Neural cell (in vitro differentiated cells): ENCODE measurements around the gene ALDH1A1. TPM values are rescaled to one million over a fixed set of nuclear protein-coding genes. Genes with fewer than 3 reads are reported as not detected.

ENCODE experiments used
- H2AFZ ChIP-seq: fragments of 200-600, 300-800 bp; sonication (generic), shearing (Covaris generic); 2 replicates; pipeline ENCODE4 v1.6.0; 2014; ENCODE audit warnings: low read depth, mild to moderate bottlenecking, antibody characterized with exemption, low read length, moderate library complexity
- H3F3A ChIP-seq: fragments of 200-600 bp; shearing (Covaris generic); 2 replicates; pipeline ENCODE4 v1.6.1; 2016; ENCODE audit warnings: mild to moderate bottlenecking, moderate library complexity, mixed read lengths, antibody characterized with exemption, low read length; ENCODE audit not compliant: insufficient read depth, poor library complexity, severe bottlenecking
- H3K27ac ChIP-seq: fragments of 200-600, 300-800 bp; sonication (generic), shearing (Covaris generic); 2 replicates; pipeline ENCODE4 v1.5.1; 2014; ENCODE audit warnings: mild to moderate bottlenecking, low read length, moderate library complexity
- H3K27me3 ChIP-seq: fragments of 300-800, 200-600 bp; sonication (generic), shearing (Covaris generic); 2 replicates; pipeline ENCODE4 v1.6.0; 2014; ENCODE audit warnings: mild to moderate bottlenecking, low read depth, low read length, moderate library complexity; ENCODE audit not compliant: insufficient read depth
- H3K36me3 ChIP-seq: fragments of 300-800, 200-600 bp; sonication (generic), shearing (Covaris generic); 2 replicates; pipeline ENCODE4 v1.5.1; 2014; ENCODE audit warnings: mild to moderate bottlenecking, antibody characterized with exemption, low read length, moderate library complexity; ENCODE audit not compliant: insufficient read depth
- H3K4me2 ChIP-seq: fragments of 300-800, 200-600 bp; sonication (generic), shearing (Covaris generic); 2 replicates; pipeline ENCODE4 v1.6.0; 2014; ENCODE audit warnings: mild to moderate bottlenecking, low read length
- H3K4me3 ChIP-seq: fragments of 300-800, 200-600 bp; sonication (generic), shearing (Covaris generic); 2 replicates; pipeline ENCODE4 v1.5.1; 2014; ENCODE audit warnings: mild to moderate bottlenecking, low read length, moderate library complexity
- H3K79me2 ChIP-seq: fragments of 200-600 bp; shearing (Covaris generic); replicated peaks from 2 replicates; pipeline ENCODE4 v1.6.0; 2014; ENCODE audit warnings: mild to moderate bottlenecking, low read length, moderate library complexity; ENCODE audit not compliant: insufficient read depth
- H3K9ac ChIP-seq: fragments of 300-800, 200-600 bp; sonication (generic), shearing (Covaris generic); 2 replicates; pipeline ENCODE4 v1.6.1; 2016; ENCODE audit warnings: mild to moderate bottlenecking, low read length, mixed read lengths
- H3K9me2 ChIP-seq: fragments of 200-600 bp; shearing (Covaris generic); 2 replicates; pipeline ENCODE4 v1.6.1; 2016; ENCODE audit warnings: mild to moderate bottlenecking, low read length, mixed read lengths; ENCODE audit not compliant: insufficient read depth
- H3K9me3 ChIP-seq: fragments of 200-600, 300-800 bp; sonication (generic), shearing (Covaris generic); 2 replicates; pipeline ENCODE4 v1.6.1; 2016; ENCODE audit warnings: mild to moderate bottlenecking, mixed run types, low read length, moderate library complexity, mixed read lengths
- H4K20me1 ChIP-seq: fragments of 200-600 bp; shearing (Covaris generic); 2 replicates; pipeline ENCODE4 v1.6.1; 2016; ENCODE audit warnings: mild to moderate bottlenecking, mixed run types; ENCODE audit not compliant: insufficient read depth
- EP300 ChIP-seq: fragments of 450-650 bp; conservative IDR thresholded peaks from 2 replicates; pipeline ENCODE4 v1.6.1; 2014; ENCODE audit warnings: antibody characterized with exemption, mild to moderate bottlenecking, moderate library complexity; ENCODE audit not compliant: poor library complexity, severe bottlenecking
- EZH2 ChIP-seq: fragments of 200-600, 300-800 bp; shearing (Covaris generic), sonication (generic); IDR thresholded peaks from 2 replicates; pipeline ENCODE4 v1.6.1; 2014; ENCODE audit warnings: antibody characterized with exemption, low read length, borderline replicate concordance, mild to moderate bottlenecking; ENCODE audit not compliant: insufficient read depth, poor library complexity, severe bottlenecking
- MXI1 ChIP-seq: fragments of 450-650 bp; conservative IDR thresholded peaks from 2 replicates; pipeline ENCODE4 v1.6.1; 2014; ENCODE audit warnings: antibody characterized with exemption, mild to moderate bottlenecking; ENCODE audit not compliant: poor library complexity, severe bottlenecking
- POLR2AphosphoS5 ChIP-seq: IDR thresholded peaks from 2 replicates; pipeline ENCODE4 v1.6.1; 2012
- RAD21 ChIP-seq: fragments of 450-650 bp; conservative IDR thresholded peaks from 2 replicates; pipeline ENCODE4 v1.6.1; 2014; ENCODE audit warnings: antibody characterized with exemption, mild to moderate bottlenecking, moderate library complexity
- SMC3 ChIP-seq: fragments of 450-650 bp; conservative IDR thresholded peaks from 2 replicates; pipeline ENCODE4 v1.6.1; 2014; ENCODE audit warnings: antibody characterized with exemption, mild to moderate bottlenecking, moderate library complexity; ENCODE audit not compliant: poor library complexity
- TAF1 ChIP-seq: IDR thresholded peaks from 2 replicates; pipeline ENCODE4 v1.6.1; 2012; ENCODE audit warnings: low read depth
- polyA plus RNA-seq: library from polyadenylated mRNA; depleted of rRNA; stranded (reverse); fragments of >200 nt; gene quantifications from 2 replicates; pipeline ENCODE4 v1.2.3, GENCODE V29; 2014
- TF ChIP-seq, protein P1 (sequence below): IDR thresholded peaks from 2 replicates; pipeline ENCODE4 v1.6.1; 2012; ENCODE audit warnings: borderline replicate concordance
- TF ChIP-seq, protein P2 (sequence below): fragments of 450-650 bp; IDR thresholded peaks from 2 replicates; pipeline ENCODE4 v1.5.1; 2014; ENCODE audit warnings: antibody characterized with exemption, mild to moderate bottlenecking, moderate library complexity; ENCODE audit not compliant: poor library complexity, severe bottlenecking

Gene ALDH1A1
- polyA plus RNA-seq, 1 donor from 2014 or later = not detected

DNA sequence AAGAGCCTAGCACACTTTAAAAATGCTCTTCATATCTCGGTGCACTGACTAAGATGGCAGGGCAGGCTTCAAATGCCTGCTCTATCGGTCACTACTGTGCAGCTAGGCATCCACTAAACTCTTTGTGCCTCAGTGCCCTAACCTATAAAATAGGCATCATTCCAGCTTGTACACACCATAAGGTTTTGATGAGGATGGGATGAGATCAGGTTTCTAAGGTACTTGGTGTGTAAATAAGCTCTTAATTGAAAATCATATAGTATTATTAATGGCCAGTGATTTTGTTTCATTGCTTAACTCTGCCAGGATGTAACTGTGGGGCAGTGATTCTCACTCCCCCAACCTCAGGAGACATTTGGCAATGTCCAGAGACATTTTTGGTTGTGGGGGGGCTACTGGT, 78.5 kb downstream of the ALDH1A1 start:
- no peaks in the 10 kb centered on the region for H3F3A ChIP-seq
- no peaks in the 10 kb centered on the region for H3K9me2 ChIP-seq
- H3K36me3 ChIP-seq = no peaks in the 10 kb centered on the region
- no peaks in the 10 kb centered on the region for H3K79me2 ChIP-seq
- no peak overlapping the region for H3K4me2 ChIP-seq
- no peak overlapping the region for H3K27ac ChIP-seq
- TF ChIP-seq EZH2 = no peak
- TF ChIP-seq POLR2AphosphoS5 = no peak
- TF ChIP-seq, protein P1, sequence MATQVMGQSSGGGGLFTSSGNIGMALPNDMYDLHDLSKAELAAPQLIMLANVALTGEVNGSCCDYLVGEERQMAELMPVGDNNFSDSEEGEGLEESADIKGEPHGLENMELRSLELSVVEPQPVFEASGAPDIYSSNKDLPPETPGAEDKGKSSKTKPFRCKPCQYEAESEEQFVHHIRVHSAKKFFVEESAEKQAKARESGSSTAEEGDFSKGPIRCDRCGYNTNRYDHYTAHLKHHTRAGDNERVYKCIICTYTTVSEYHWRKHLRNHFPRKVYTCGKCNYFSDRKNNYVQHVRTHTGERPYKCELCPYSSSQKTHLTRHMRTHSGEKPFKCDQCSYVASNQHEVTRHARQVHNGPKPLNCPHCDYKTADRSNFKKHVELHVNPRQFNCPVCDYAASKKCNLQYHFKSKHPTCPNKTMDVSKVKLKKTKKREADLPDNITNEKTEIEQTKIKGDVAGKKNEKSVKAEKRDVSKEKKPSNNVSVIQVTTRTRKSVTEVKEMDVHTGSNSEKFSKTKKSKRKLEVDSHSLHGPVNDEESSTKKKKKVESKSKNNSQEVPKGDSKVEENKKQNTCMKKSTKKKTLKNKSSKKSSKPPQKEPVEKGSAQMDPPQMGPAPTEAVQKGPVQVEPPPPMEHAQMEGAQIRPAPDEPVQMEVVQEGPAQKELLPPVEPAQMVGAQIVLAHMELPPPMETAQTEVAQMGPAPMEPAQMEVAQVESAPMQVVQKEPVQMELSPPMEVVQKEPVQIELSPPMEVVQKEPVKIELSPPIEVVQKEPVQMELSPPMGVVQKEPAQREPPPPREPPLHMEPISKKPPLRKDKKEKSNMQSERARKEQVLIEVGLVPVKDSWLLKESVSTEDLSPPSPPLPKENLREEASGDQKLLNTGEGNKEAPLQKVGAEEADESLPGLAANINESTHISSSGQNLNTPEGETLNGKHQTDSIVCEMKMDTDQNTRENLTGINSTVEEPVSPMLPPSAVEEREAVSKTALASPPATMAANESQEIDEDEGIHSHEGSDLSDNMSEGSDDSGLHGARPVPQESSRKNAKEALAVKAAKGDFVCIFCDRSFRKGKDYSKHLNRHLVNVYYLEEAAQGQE = no peak
- TF ChIP-seq TAF1 = no peak
- no peak for TF ChIP-seq MXI1
- no peak for TF ChIP-seq EP300
- TF ChIP-seq SMC3 = no peak
- TF ChIP-seq, protein P2, sequence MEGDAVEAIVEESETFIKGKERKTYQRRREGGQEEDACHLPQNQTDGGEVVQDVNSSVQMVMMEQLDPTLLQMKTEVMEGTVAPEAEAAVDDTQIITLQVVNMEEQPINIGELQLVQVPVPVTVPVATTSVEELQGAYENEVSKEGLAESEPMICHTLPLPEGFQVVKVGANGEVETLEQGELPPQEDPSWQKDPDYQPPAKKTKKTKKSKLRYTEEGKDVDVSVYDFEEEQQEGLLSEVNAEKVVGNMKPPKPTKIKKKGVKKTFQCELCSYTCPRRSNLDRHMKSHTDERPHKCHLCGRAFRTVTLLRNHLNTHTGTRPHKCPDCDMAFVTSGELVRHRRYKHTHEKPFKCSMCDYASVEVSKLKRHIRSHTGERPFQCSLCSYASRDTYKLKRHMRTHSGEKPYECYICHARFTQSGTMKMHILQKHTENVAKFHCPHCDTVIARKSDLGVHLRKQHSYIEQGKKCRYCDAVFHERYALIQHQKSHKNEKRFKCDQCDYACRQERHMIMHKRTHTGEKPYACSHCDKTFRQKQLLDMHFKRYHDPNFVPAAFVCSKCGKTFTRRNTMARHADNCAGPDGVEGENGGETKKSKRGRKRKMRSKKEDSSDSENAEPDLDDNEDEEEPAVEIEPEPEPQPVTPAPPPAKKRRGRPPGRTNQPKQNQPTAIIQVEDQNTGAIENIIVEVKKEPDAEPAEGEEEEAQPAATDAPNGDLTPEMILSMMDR = no peak
- TF ChIP-seq RAD21 = no peak
- no peak overlapping the region for H3K9ac ChIP-seq
- no peaks in the 10 kb centered on the region for H3K9me3 ChIP-seq
- H3K4me3 ChIP-seq = no peak overlapping the region
- no peaks in the 10 kb centered on the region for H3K27me3 ChIP-seq
- H2AFZ ChIP-seq = no peak overlapping the region
- no peaks in the 10 kb centered on the region for H4K20me1 ChIP-seq

DNA sequence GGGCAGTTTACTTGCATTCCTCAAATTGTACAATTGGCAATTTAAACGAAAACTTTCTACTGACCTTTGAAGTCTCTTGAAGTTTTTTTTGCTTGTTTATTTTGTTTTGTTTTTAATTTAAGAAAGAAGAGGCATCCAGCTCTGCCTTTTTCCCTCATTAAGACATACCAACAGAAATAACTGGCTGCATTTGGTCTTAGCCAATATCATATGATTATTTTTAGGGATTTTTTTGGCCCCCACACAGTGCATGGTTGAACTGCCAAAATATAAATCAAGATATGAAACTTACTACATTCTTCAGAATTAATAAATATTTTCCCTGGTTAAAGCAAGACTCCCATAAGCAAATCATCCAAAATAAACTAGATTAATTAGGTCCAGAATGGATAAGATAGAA, 79.4 kb downstream of the ALDH1A1 start:
- no peaks in the 10 kb centered on the region for H3K9me2 ChIP-seq
- no peak overlapping the region for H2AFZ ChIP-seq
- no peak overlapping the region for H3K4me3 ChIP-seq
- no peaks in the 10 kb centered on the region for H3K27me3 ChIP-seq
- no peaks in the 10 kb centered on the region for H3K36me3 ChIP-seq
- no peaks in the 10 kb centered on the region for H3K9me3 ChIP-seq
- H3K4me2 ChIP-seq = no peak overlapping the region
- H3K79me2 ChIP-seq = no peaks in the 10 kb centered on the region
- no peak overlapping the region for H3K27ac ChIP-seq
- H3F3A ChIP-seq = no peaks in the 10 kb centered on the region
- no peaks in the 10 kb centered on the region for H4K20me1 ChIP-seq
- no peak for TF ChIP-seq POLR2AphosphoS5
- no peak for TF ChIP-seq EZH2
- no peak for TF ChIP-seq TAF1
- TF ChIP-seq SMC3 = no peak
- TF ChIP-seq, protein P2 = no peak
- TF ChIP-seq MXI1 = no peak
- TF ChIP-seq EP300 = no peak
- TF ChIP-seq, protein P1 = no peak
- no peak for TF ChIP-seq RAD21
- no peak overlapping the region for H3K9ac ChIP-seq
